Measurements from ENCODE around the gene FCER1G. TPM values are rescaled to one million over a fixed set of nuclear protein-coding genes. Genes with fewer than 3 reads are reported as not detected.

Gene FCER1G
- total RNA-seq, 2 donors from 2014 or later = 0.49 to 7.4 TPM

DNA sequence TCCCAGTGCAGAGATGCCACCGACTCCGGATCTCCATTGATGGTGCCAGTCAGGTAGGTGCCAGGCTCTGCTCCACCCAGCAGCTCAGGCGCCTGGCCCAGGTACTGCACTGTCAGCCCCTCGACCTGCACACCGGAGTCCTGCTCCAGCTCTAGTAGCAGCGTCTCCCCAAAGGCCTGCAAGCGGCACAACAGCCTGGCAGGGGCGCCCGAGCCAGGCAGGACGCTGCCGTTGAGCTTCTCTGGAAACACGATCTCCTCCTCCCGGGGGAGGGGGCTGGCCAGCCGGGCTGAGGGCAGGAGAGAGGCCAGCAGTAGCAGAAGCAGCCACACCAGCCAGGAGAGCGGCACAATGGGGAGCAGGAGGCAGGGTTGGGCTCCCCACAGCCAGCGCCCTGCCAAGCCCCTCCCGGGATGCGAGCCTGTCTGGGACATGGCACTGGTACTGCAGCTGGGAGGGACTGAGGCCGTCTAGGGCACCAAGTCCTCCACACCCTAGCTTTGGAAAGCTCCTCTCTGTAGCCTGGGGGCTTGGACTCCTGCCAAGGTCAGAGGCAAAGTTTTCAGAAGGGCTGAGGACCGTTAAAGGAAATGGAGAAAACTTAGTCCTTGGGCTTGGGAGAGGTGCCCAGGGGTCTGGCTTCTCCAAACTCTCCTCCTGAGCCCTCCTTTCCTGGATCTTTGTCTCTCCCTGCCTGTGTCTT, 16.8 kb upstream of the FCER1G start:
- Mint-ChIP-seq H3K9me3 (no peaks in the 10 kb centered on the region), H3K36me3 (peaks cover 10% of the 10 kb centered on the region in 2 donors), H3K27ac (peak overlapping the region in 1 of 2 donors; percentile 95)
- DNase-seq (ENCODE audit: low spot score in 2 of 2) = no peak
- no peak for ATAC-seq

DNA sequence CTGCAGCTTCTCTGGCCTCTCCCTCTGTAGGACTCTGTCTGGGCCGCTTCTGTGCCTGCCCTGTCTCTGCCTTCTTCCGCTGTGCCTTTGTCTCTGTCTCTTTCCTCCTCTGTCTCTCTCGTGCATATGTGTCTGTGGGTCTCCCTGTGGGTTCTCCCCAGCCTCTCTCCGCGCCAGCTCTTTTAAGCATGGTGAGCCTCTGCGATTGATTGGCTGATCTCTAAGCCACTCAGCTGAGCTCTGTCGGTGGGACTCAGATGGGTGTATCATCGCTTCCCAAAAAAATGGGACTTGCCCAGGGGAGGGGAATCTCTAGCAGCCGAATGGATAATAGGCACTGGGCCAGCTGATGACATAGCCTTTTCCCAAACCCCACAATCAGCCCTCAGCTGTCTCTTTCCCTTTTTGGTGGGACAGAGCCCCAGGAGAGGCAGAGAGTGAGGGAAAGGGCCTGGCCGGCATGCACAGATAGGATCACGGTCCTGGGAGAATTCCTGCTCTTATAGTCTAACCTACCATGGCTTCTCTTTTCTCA, 16.1 kb upstream of the FCER1G start, which contains the start of gene ADAMTS4:
TSS of gene ADAMTS4 (minus strand) at position 158 of the 535 bp plus-strand sequence. CDS start 427 bp downstream, outside the sequence.
- H3K36me3 Mint-ChIP-seq = peaks cover 15 to 16% of the 10 kb centered on the region in 2 donors
- H3K27ac Mint-ChIP-seq = peak within 1 kb of the TSS; percentile 95 to 97
- DNase-seq (ENCODE audit: low spot score in 2 of 2) (no peak), ATAC-seq (no peak)
- H3K9me3 Mint-ChIP-seq = no peaks in the 10 kb centered on the region

DNA sequence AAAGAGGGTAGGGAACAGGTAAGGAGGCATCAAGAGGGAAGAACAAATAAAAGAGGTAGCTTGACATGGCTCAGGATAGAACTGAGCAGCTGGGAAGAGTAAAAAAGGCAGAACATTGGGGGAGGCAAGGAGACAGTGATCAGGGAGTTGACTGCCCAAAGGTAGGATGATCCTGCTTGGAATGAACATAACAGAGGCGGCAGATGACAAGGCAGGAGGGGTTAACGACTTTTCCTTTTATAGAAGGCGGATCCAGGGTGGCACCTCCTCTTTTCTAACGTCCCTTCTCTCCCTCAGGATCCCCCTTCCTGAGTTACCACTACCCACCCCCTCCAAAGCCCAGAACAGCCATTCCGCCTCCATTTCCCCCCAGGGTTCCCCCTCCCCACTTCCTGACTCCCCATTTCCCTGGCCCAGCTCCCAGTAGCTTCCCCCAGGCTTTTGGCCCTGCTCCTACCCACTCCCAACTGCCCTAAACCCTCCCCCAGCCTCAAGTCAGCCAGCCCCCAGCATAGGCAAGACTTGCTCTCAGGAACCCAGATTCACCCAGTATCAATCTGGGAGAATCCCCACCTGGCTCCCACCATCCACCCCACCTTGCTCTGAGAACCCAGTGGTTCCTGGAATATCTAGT, 15.5 kb upstream of the FCER1G start:
- ATAC-seq (no peak), DNase-seq (ENCODE audit: low spot score in 2 of 2) (no peak)

DNA sequence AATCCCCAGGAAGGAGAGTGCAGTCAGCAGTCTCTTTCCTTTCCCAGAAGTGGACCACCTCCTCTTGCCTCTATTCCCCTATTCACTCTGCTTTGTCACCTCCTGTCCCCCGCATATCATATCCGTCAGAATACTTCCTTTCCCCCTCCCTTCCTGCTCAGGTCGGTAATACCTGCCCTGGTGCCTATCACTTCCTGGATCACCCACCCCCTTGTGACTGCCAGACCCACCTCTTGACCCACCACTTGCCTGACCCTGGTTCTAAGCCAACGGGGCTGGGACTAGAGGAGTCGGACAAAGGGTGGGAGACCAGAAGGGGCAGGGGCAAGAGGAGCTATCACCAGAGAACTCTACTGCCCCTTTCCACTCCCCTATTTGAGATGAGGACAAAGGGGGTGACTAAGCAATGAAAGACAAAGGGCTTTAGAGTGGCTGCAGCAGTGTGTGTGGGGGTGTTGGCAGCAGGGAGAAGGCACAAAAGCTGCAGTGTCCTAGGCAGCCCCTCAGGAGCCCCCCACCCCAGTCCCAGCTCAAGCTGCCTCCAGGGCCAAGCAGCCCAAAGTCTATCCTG, 14.6 kb upstream of the FCER1G start:
- peaks cover 23% of the 10 kb centered on the region in 2 donors for H3K36me3 Mint-ChIP-seq
- ATAC-seq = no peak
- H3K9me3 Mint-ChIP-seq = no peaks in the 10 kb centered on the region
- peak overlapping the region; percentile 95 to 97 for H3K27ac Mint-ChIP-seq
- DNase-seq (ENCODE audit: low spot score in 2 of 2) = no peak

More for the DNA sequence above, 15.5 kb upstream of the FCER1G start:
- peaks cover 22% of the 10 kb centered on the region in 2 donors for H3K36me3 Mint-ChIP-seq
- H3K9me3 Mint-ChIP-seq = no peaks in the 10 kb centered on the region
- peak overlapping the region; percentile 95 to 97 for H3K27ac Mint-ChIP-seq

DNA sequence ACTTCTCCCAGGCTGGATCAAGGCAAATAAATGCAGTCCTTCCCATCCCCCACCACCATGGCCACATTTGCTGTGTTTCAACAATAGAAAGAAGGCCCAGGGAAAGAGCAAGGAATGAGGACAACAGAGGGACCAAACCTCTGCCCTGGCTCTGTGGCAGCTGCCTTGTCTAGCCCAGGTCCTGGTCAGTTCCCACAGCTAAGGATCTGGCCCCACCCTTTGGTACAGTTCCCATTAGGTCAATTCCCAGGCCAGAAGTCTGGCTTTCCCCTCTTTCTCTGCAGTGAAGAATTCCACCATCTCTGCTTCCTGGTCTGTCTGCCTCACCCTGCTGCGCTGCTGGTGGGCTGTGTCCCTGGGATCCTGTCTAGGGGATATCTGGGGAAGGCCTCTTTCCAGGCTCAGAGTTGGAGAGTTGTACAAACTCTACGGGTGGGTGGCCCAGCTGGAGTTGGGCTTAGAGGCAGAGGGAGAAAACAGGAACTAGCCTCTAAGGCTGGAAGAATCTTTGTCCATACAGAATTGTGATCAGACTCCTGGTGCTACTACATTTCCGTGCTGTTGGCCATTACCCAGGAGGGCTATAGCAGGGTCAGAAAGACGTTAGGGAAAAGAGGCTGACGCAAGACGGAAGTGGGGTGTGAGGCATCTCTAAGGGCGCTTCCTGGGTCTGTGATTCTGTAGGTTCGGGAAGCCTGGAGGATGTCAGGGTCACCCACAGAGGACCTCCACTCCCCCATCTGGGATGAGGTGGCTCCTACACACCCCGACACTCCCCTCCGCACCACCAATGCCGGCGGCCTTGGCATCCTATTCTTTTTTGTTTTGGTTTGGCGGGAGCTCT, 13.9 kb upstream of the FCER1G start:
- H3K9me3 Mint-ChIP-seq = no peaks in the 10 kb centered on the region

DNA sequence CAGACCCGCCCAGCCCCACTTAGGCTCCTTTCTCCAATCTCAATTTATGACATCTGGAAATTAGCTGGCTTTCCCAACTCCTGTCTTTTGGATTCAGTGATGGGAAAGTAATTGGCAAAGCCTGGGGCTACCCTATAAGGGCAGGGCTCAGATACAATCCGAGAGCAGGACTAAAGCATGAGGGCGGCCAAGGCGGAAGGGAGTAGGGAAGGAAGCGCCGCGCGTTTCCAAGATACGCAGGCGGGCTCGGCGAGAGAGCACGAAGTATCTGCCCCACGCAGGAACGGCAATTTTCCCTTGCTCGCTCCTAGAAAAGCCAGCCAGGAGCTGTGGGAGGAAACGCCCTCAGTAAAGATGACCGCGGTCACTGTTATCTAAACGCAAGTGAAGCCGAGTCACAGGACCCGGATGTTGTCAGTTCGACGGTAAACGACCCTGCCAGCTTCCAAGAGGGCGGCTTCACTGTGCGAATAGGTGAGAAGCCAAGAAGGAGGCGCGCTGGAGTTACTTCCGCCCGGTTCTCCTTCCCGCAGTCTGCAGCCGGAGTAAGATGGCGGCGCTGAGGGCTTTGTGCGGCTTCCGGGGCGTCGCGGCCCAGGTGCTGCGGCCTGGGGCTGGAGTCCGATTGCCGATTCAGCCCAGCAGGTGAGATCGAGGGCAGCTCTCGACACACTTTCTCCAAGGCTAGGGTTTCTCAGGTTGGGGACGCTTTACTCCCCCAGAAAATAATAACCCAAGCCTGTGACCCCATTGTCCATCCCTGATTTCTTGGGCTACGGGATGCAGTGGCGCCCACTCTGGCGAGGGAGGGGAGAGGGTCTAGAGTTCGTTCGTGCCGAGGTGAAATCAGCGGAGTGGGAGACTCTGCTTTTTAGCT, 13.0 kb upstream of the FCER1G start, which contains the start of gene NDUFS2:
TSS of gene NDUFS2 (plus strand) at position 532 of the 877 bp plus-strand sequence. CDS start at position 551, 19 bp downstream.
- peak; percentile 99 to 100 for ATAC-seq
- peak; percentile 86 to 95 for DNase-seq (ENCODE audit: low spot score in 2 of 2)
- H3K36me3 Mint-ChIP-seq = peaks cover 23 to 32% of the 10 kb centered on the region in 2 donors
- peak within 1 kb of the TSS; percentile 95 to 97 for H3K27ac Mint-ChIP-seq
- no peaks in the 10 kb centered on the region for H3K9me3 Mint-ChIP-seq

More for the DNA sequence above, 13.9 kb upstream of the FCER1G start:
- DNase-seq (ENCODE audit: low spot score in 2 of 2) (no peak), ATAC-seq (peak in 1 of 2 donors; percentile 1)
- peak overlapping the region; percentile 95 to 97 for H3K27ac Mint-ChIP-seq
- H3K36me3 Mint-ChIP-seq = peaks cover 23 to 28% of the 10 kb centered on the region in 2 donors

DNA sequence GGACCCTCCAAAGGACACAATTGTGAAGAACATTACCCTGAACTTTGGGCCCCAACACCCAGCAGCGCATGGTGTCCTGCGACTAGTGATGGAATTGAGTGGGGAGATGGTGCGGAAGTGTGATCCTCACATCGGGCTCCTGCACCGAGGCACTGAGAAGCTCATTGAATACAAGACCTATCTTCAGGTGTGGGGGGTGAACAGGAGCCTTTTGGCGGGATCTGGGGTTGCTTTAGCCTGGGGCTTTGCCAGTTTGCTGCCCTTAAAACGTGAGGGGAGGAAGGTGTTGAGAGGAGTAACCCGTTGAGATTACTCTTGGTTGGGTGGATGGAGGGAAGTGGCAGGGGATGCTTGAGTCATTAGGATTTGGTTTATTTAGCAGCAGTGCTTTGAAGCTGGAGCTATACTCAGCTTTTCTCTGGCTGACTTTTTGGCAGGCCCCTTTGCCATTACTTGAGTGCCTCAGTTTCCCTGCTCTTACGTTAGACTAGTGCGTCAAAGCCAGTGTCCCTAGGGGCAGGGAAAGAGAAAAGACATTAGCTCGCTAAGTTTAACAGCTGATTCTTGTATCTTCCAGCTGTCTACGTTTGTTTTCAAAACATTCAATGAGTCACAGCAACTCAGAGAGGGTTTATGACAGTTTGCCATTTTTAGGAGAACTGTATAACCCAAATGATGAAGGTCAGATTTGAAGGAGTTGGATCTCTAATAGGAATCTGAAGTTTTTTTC, 8.5 kb upstream of the FCER1G start:
- Mint-ChIP-seq H3K27ac (peak overlapping the region; percentile 76 to 86), H3K9me3 (no peaks in the 10 kb centered on the region), H3K36me3 (peaks cover 38 to 43% of the 10 kb centered on the region in 2 donors)
- DNase-seq (ENCODE audit: low spot score in 2 of 2) (no peak), ATAC-seq (no peak)

DNA sequence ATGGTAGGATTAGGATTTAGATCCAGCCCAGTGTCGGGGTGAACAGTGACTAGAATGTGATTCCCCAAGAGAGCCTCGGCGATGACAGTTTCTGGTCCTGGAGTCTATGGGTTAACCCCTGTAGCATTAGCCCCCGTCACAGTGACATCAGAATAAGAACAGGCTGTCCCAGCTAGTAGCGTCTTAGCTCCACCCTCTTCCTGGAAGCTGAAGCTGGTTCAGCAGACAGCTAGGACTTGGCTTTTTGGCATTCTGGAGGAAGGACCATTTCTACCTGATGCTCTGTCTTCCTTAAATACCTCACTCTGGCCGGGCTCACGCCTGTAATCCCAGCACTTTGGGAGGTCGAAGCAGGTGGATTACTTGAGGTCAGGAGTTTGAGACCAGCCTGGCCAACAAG, 7.9 kb upstream of the FCER1G start:
- H3K9me3 Mint-ChIP-seq = no peaks in the 10 kb centered on the region
- no peak for ATAC-seq
- peaks cover 41 to 42% of the 10 kb centered on the region in 2 donors for H3K36me3 Mint-ChIP-seq
- no peak for DNase-seq (ENCODE audit: low spot score in 2 of 2)
- peak overlapping the region in 1 of 2 donors; percentile 60 for H3K27ac Mint-ChIP-seq

DNA sequence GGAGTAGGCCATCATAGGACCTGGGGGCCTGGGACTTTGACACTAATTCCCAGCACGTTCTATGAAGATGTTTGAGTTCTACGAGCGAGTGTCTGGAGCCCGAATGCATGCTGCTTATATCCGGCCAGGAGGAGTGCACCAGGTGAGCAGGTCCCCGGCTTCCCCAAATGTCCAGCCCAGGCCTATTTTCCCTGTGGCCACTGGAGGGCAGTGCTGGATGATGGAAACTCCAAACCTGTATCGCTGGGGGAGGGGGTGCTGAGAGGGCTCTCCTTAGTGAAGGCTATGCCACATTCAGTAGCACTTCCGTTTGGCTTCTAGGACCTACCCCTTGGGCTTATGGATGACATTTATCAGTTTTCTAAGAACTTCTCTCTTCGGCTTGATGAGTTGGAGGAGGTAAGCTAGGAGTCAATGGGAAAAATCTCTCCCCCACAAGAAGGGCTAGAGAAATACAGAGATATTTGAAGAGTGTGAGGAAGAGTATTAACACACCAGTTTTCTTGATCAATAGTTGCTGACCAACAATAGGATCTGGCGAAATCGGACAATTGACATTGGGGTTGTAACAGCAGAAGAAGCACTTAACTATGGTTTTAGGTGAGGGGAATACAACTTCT, 5.2 kb upstream of the FCER1G start:
- Mint-ChIP-seq H3K36me3 (peaks cover 37 to 39% of the 10 kb centered on the region in 2 donors), H3K27ac (peak overlapping the region; percentile 20 to 31), H3K9me3 (no peaks in the 10 kb centered on the region)
- ATAC-seq = peak; percentile 90 to 95
- DNase-seq (ENCODE audit: low spot score in 2 of 2) = peak in 1 of 2 donors; percentile 74

DNA sequence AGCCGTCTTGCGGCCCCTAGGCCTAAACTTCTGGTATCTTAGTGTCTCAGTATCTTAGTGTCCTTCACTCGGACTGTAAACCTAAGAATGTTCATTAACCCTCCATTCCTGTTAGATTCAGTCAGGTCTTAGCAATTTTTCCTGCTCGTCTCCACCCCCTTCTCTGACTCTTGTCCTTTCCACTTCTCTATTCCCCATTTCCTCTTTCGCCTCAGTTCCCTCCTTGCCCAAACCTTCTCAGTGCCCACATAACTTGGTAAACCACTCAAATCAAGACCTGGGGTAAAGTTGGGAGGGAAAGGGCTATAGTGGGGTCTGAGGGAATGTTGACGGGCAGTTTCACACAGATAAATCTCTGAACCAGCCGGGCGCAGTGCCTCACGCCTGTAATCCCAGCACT, 726 bp upstream of the FCER1G start:
- ATAC-seq = no peak
- DNase-seq (ENCODE audit: low spot score in 2 of 2) = no peak
- Mint-ChIP-seq H3K9me3 (no peaks in the 10 kb centered on the region), H3K36me3 (peaks cover 26 to 34% of the 10 kb centered on the region in 2 donors), H3K27ac (peak overlapping the region in 1 of 2 donors; percentile 63)

DNA sequence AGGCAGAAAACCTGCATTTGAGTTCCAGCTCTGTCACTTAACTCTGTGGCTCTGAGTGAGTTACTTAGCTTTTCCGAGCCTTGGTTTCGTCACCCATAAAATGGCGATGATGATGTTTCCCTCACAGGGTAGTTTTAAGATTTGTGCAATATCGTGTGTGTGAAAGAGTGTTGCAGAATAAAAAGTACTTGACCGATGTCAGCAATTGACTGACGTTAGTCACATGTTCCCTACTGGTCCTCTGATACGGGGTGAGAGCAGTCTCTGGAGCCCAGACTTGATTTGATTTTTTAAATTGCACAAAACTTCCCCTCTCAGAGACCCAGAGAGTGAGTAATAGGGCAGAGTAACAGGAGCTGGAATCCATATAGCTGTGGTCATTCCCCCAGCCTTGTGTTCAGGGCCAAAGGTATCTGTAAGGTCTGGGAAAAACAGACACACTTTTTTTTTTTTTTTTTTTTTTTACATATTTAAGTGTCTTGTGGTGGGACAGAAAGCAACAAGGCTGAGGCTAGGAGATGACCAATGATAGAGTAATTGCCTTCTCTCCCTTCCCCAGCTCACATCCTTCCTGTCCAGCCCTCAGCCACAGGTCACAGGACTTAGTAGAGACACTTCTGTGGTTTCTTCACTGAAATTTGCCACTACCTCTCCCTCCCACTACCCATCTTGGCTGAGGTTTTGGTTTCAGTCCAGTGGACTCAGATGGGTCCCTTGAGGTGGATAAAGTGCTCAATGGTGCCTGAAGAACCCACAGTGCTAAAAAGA, 2.0 kb downstream of the FCER1G start:
- H3K9me3 Mint-ChIP-seq = no peaks in the 10 kb centered on the region
- H3K27ac Mint-ChIP-seq = peak overlapping the region; percentile 32 to 84
- ATAC-seq (peak; percentile 37 to 89), DNase-seq (ENCODE audit: low spot score in 2 of 2) (peak in 1 of 2 donors; percentile 72)
- peaks cover 16 to 19% of the 10 kb centered on the region in 2 donors for H3K36me3 Mint-ChIP-seq

DNA sequence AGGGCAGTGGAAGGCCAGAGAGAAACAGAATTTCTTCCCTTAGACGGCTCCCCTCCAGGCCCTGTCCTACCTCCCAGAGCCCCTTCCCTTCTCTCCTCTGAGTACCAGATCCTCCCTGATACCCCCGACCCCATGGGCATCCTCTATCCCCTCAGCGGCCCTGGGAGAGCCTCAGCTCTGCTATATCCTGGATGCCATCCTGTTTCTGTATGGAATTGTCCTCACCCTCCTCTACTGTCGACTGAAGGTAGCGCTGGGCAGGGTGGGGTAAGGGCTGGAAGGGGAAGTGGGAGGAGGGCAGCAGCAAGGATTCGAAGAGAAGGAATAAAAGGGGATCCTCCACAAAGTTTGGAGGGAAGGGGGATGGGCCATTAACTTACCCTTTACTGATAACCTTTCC, 2.7 kb downstream of the FCER1G start:
- Mint-ChIP-seq H3K27ac (peak overlapping the region; percentile 32 to 84), H3K36me3 (peaks cover 16 to 19% of the 10 kb centered on the region in 2 donors), H3K9me3 (no peaks in the 10 kb centered on the region)
- no peak for ATAC-seq
- no peak for DNase-seq (ENCODE audit: low spot score in 2 of 2)

DNA sequence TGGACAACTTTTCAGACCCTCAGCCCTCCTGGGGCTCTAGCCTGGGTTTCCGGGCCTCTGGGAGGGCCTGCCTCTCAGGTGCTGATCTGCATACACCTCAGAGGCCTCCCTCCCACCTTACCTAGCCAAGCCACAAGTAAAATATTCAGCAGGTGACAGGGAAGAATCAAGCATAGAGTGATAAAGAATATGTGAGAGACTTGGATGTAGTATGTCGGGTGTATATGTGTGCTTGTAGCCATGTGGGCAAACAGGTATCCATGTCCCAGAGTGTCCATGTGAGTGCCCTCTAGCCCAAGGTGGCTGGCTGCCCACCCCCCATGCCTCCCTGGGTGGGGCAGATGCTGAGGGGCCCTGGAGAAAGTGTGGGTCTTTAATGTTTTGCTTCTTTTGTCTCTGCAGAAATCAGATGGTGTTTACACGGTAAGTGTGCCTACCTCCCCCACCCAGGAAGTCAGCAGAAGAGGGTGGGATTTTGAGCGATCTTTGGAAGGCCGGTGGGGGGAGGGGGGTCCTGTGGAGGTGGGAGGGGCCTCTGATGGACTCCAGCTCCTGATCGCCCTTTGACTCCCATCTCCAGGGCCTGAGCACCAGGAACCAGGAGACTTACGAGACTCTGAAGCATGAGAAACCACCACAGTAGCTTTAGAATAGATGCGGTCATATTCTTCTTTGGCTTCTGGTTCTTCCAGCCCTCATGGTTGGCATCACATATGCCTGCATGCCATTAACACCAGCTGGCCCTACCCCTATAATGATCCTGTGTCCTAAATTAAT, 3.4 kb downstream of the FCER1G start:
- H3K27ac Mint-ChIP-seq = peak overlapping the region; percentile 66 to 84
- ATAC-seq = no peak
- no peak for DNase-seq (ENCODE audit: low spot score in 2 of 2)
- no peaks in the 10 kb centered on the region for H3K9me3 Mint-ChIP-seq
- H3K36me3 Mint-ChIP-seq = peaks cover 11 to 12% of the 10 kb centered on the region in 2 donors
